Activated T-helper 1 cell treated with anti-CD3 and anti-CD28 coated beads, Interleukin-2, amount 50 U/mL, for 16 hours (primary cell): Measurements from ENCODE around the gene USB1.
A peak's percentile ranks its signal among the peaks of the same experiment; 100 is the strongest.

Experiments
- DNase-seq, 2 donors: peaks; one replicate each; pipeline ENCODE4 v3.0.0-alpha.2; 2020; ENCODE audit warnings: low read depth in 1 of 2, low spot score in 1 of 2

USB1 gene

DNA sequence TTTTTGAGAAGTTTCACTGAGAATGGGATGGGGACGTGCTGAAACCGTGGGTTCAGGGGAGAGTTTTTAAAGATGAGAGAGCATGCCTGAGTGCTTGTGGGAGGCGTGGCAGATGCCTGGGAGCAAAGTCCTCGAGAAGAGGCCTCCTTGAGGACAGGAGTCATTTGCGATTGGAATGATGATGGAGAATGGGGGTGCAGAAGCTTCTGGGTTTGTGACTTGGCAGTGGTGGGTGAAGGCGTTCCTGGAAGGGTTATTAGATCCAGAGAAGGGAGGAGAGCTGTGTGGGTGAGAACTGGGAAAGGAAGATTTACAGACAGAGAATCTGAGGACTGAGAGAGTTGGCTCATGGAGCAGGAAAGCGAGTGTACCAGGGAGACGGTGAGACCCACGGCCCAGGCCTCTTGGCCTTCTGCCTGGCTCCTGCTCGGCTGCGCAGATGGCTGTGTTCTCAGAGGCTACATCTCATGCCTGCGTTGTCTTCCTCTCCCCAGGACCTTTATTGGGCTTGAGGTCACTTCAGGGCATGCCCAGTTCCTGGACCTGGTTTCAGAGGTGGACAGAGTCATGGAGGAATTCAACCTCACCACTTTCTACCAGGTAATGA, 15.7 kb downstream of the USB1 start:
- DNase-seq = no peak

DNA sequence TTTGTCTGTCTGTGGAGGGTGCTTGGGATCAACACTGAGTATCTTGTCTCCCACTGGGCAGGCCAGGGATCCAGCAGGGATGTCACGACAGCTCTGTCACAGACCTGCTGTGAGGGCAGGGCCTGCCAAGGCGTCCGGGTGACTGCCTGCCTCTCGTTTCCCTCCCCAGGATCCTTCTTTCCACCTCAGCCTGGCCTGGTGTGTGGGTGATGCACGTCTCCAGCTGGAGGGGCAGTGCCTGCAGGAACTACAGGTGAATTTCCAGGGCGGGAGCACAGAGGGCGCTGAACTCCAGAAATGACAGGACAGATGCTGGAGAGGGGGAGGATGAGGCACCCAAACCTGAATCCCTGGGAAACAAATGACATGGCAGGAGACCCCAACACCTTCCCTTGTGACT, 17.6 kb downstream of the USB1 start:
- no peak for DNase-seq

DNA sequence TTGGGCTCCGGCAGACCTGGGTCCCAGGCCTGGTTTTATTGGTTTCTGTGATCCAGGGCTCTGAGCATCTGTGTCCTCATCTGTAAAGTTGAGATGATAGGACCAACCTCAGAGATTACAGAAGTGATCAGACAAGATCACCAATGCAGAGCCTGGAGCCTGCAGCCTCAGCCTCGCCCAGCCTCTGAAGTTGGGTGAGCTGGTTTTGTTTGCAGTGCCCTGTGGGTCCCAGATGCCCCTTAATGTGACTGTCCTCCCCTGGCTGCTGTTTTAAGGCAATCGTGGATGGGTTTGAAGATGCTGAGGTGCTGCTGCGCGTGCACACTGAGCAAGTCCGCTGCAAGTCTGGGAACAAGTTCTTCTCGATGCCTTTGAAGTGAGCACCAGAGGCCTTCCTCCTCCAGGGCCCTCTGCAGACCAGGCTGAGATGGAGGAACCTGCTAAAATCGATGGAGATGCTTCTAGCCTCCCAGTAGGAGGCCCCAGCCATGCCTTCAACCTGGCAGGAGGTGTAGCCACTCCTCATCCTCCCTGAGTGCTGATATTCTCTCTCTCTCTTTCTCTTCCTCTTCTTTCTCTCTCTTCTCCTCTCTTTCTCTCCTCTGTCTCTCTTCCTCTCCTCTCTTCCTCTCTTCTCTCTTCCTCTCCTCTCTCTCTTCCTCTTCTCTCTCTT, 18.8 kb downstream of the USB1 start:
- DNase-seq = no peak

DNA sequence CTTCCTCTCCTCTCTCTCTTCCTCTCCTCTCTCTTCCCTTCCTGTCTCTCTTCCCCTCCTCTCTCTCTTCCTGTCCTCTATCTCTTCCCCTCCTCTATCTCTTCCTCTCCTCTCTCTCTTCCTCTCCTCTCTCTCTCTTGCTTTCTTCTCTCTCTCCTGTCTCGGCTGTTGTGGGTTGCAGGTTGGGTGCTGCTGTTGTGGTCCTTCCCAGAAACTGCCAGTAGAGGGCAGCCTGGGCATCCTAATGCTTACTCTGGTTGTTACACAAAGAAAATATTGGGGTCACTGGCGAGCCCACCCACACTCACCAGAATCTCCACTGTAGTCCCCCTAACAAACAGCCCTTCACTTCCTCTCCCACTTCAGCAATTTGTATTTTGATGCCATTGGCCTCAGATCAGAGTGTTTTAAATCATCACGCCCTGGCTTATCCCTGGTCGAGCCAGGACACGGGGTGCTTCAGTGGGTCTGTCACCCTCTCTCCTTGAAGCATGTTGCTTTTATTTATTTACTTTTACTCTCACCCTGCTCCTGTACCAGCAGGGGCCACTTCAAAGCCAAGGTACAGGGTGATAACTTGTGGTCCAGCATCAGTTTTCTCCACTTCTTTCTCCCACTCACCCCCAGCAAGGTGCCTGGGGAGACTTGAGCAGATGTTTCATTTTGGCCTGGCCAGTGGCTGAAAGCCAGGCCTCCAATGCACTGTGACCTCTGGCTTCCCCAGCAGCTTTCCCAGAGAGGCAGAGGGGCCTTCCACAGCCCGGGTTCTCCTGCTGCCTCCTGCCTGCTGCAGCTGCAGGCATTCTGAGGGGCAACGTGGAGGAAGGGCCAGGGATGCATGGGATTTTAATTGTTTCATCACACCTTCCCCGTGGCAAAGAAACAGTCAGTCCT, 19.7 kb downstream of the USB1 start:
- DNase-seq = peak in 1 of 2 donors; percentile 45

DNA sequence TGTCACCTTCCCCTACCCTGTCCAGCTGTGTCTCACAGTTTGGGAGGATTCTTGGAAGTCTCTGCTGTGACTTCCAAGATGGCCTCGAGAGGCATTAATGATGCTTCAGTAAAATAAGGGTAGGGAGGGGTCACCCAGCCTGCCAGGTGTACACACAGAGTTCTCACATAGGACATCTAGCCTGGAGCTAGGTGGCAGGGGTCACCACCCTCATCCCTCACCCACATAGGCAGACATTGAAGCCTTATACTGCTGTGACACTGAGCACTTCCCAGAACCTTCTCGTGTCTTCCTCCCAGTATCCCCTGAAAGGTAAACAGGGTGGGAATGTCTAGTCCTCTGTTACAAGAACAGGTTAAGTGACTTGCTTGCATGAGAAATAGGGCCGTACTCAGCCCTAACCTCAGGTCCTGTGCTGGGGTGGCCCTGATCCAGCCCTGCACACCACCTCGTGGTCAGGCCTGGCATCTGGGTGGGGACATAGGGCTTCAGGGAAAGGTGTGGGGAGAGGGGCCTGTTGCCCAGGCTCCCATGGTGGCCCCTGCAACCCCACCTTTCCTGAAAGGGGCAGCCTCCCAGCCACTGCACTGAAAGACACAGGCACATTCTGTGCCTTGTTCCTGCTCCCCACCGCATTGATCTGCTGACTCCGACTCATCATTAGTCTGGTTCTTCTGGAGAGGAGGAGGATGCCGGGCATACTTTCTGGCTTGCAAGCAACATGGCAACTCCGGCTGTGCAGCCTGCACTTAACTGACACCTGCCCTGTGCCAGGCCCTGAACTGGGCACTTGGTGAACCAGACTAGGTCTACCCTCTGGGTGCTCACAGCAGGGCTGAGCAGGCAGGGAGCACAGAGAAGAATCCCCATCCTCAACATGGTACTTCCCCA, 20.7 kb downstream of the USB1 start:
- DNase-seq = no peak

DNA sequence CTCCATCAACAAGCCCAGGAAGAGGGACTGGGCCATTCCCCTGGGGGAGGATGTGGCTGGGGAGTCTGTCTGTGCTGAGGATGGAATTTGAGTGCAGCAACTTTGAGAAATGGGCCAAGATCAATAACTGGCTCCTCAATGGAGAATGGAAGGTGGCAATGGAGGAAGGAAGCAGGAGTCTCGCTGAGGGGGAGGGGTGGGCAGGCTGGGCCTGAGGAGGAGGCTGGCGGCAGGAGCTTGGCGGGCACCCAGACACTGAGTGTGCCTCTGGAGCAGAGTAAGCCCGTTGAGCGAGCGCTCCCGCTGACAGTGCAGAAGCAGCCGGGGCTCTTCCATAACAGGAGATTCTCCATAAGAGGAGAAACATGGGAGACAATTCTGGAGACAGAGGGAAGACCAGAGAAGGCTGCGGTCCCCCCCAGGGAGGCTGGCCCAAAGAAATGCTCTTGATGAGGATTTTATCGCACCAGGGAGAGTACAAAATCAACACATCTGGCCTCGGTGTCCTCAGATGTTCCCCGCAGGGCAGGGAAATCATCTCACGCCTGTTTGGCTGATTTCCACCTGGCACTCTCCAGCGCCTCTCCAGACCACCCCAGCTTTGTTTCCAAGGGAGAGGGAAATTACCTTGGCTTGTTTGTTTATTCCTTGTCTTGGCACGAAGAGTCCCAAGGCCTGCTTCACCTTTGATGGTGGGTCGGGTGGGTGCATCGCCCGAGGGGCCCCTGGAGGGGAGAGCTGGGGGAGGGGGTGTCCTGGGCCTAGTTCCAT, 21.6 kb downstream of the USB1 start:
- no peak for DNase-seq

DNA sequence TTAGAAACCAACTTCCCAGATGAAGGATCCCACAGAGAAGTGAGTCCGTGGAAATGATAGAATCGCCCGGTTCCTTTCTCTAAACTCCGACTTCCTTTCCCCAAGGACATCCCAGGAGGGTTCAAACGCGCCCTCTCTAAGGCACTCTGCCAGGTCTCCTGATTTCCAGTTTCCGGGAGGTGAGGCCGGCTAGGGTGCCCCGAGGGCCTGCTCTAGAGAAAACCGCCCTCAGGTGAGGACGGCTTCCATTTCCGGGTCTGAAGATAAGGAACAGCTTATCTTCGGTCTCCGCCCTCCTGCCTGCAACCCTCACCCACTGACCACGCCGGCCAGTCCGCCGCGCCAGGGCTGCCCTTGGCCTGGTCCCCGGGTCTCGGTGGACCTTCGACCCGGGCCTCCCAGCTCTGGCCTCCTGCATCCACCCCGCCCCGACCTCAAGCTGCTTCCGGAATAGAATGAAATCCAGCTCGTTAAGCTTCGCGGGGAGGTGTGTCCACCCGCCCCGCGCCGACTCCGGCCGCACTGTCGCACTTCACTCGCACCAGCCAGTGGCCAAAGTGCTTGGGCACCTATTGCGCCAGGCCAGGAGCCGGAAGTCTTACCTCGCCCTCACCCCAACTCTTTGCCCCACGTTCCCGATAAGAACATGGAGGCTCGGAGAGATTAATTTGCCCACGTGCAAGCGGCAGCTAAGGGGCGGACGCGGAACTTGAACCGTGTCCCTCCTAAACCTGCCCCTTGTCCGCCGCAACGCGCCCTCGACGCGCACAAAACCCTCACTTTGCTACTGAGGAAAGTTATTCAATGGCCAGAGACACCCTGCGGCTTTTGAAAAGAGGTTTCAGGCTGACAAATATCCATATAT, 23.5 kb downstream of the USB1 start:
- no peak for DNase-seq

DNA sequence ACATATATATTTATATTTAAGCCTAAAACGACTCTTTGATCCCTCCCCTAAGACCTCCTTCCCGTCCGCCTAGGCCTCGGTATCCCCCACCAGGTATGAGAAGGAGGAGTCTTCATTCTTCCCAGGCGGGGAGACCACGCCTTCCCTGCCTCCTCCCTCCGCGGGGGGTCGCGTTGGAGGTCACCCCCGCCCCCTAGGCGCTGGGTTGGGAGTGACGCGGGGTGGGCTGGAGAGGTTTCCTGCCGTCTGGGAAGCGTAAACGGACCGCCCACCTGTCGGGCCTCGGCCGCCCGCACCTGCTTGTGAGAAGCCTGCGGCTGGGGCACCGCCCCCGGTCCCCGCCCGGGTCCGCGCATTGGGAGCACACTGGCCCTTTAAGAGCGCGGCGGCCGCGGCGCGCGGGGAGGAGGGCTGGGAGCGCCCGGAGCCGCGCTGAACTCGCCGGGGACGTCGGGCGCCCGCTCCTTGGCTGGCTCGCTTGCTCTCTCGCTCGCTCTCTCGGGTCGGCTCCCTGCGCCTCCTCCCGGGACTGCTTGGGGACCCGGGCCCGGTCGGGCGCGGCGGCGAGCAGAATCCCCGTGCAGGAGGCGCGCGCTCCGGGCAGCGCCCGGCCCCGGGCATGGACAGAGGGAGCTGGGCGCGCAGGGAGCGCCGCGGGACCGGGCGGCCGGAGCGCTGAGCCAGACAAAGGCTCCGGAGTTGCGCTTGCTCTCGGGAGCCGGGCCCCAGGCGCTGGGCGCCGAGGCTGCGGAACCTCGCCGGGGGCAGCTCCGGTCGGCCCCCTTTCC, 24.3 kb downstream of the USB1 start, which contains the start of gene MMP15:
Gene MMP15, plus strand, starts transcription at position 404 of the 788 bp plus-strand sequence. CDS start 597 bp downstream, outside the sequence.
- peak; percentile 25 to 44 for DNase-seq

DNA sequence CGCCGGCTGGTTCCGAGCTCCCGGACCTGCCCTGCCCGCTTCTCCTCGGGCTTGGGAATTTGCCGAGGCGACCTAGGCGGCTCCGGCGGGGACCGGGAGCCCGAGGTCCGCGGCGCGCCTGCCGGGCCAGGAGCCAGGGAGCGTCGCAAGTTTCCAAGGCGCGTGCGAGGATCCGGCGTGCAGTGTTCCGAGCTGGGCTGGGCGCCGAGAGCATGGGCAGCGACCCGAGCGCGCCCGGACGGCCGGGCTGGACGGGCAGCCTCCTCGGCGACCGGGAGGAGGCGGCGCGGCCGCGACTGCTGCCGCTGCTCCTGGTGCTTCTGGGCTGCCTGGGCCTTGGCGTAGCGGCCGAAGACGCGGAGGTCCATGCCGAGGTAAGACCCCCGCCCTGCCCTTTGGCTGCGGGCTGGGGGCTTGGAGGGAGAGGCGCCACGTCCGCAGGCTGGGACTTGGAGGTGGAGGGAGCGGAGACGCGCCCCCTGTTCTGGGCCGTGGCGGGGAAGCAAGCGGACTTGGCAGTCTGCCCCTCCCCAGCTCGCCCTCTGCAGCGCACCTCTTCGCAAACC, 25.0 kb downstream of the USB1 start:
- DNase-seq = no peak

DNA sequence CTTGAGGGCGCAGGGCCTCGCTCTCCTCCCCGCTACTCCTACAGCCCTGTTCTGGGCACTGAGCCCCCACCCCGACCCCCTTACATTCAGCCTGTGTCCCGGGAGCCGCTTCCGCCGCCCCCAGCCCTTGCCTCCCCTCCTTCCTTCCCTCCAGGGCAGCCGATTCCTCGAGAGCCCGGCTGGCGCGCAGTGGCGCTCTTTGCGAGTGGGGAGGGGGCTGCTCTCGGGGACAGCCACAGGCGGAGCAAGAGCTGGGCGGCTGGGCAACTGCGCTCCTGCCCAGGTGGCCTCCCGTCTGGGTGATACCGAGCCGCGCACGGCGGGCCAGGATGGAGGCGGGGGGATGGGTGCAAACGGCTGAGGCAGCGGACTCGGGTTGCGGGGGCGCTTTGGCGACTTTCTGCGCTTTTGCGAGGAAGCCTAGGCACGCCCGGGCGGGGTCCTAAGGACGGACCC, 25.5 kb downstream of the USB1 start:
- no peak for DNase-seq

DNA sequence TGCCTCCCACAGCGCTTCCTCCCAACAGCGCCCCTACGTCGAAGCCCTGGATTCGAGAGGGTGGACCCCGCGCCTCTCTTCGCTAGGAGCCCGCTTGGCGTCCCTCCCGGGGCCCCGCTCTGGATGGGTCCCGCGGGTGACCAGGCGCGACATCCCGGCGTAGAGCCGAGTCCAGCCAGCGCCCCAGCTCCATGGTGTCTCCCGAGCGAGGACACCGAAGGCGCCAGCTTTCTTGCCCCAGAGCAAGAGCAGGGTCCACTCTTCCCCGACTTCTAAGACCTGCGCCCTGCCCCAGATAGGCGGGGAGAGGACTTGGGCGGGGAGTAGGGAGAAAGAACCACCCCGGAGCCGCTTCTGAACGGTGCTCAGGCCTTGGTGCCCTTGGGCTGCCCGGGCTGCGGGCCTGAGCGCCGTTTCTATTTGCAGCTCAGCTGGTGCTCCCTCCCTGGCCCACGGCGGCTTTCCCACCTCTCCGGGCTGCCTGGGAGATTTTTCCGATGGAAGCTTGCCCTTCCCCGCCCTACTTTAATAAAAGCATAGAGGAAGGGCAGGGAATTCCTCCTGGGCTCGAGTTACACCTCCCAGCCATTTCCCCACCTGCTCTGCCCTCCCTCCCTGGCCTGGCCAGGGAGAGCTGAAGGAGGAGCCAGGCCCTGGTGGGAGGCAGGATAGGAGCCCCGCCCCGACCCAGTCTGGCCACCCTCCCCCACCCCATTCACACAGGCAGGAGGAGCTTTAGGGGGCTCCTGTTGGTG, 26.1 kb downstream of the USB1 start:
- DNase-seq = no peak

DNA sequence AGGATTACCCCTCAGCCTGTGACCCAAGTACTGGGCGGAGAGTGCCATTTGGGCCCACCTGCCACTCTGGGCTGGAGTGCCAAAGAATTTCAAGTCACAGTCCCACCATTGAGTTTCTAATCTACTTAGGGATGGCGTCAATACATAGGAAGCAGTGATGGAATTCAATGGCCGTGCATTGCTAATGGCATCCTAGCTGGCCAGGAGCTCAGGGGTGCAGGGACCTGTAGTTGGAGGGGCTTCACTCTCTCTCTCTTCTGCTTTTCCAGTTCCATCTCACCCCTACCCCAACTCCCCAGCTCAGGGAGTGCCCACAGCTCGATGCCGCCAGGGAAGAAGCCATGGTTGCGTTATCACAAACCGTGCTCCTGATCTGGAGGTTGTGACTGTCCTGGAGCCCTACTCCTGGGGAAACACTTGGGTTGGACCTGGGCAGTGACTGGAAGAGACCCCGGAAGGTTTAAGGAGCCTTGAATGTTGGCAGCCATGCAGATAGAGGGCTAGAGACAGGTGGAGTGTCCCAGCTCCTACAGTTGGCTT, 26.8 kb downstream of the USB1 start:
- DNase-seq = no peak

DNA sequence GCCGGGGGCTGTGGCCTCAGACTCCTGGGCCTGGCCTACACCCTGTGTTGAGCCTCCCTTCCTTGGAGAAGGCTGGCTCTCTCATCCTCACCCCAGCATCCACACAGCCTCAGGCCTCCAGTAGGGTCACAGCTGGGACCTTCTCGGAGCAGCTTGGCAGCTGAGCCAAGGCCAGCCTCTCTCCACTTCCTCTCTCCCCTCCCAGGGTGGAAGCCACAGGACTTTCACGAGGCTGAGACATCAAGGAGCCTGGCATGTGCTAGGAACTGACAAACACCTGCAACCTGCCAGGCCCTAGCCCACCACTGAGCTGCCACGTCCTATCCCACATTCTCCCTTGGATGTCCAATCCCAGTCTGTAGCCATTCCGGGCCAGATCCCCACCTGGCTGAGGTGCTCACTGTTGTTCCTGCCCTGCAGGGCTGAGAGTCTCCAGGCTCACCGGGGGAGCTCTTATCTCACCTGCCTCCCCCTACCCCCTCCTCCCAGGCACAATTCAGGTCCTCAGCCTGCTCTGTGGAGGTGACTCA, 27.4 kb downstream of the USB1 start:
- no peak for DNase-seq

DNA sequence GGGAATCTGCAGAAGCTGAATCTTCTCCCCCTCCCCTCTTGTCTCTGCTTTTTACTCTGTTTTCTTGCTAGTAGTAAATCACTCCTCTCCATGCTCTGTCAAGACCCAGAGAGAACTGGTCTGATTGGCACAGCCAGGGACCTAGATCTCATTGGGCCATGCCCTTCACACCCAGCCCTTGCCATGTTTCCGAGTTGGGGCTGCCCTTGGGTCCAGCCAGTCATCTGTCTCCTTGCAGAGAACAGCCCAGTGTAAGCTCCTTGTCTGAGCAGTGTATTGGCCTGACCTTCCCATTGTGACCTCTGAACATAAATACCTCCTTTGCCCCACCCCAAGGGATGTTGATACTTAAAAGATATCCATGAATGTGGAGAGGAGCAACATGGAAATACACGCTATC, 28.2 kb downstream of the USB1 start:
- no peak for DNase-seq

DNA sequence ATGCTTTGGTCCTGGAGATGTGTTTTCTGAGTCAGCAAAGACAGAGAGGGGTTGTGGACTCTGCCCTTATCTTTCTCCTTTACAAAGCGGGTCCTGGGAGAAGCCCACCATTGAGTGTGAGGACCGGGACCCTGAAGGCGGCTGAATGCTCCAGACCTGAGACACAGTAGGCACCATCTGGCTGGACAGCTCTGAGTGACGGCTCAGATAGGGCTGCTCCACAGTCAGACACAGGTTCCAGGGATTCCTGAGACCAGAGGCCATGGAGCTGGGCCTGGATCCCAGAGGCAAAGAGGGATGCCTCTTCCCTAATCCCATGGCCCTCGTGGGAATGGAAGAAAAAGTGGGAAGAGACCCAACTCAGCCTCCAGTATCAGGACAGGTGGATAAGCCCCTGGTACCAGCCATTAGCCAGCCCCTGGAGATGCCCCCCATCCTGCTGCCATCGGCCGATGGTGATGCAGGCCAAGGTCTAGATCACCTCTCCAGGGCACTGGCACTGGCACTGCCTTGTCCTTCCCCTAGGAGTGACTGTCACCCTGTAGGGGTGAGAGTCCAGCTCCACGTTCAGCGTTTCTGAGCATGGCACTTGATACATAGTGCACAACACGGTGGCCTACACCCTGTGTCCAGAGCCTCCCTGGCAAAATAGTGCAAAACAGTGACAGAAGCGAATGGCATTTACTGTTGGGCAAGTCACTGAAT, 29.1 kb downstream of the USB1 start:
- no peak for DNase-seq
